Endothelial cell of umbilical vein (primary cell): ENCODE measurements around the gene CCND3. TPM values are rescaled to one million over a fixed set of nuclear protein-coding genes. Genes with fewer than 3 reads are reported as not detected.
A peak's percentile ranks its signal among the peaks of the same experiment; 100 is the strongest.

ENCODE experiments used
- BruUV-seq: library from RNA; stranded (reverse); fragments of 400-500 nt; replicated peaks from 2 replicates; lab custom pipeline; 2021; lab: Mats Ljungman, UMichigan
- CTCF ChIA-PET: fragments of 300-600, 350-600 bp; sonication (Branson Sonifier 250); formaldehyde crosslinking; loops from one replicate; lab custom pipeline; 2021; ENCODE audit warnings: antibody characterized with exemption, inconsistent platforms; lab: Charles Lee
- POLR2A ChIA-PET: fragments of 300-600, 350-600 bp; sonication (Branson Sonifier 250); formaldehyde crosslinking; loops from one replicate; lab custom pipeline; 2021; ENCODE audit warnings: antibody characterized with exemption, inconsistent platforms; lab: Charles Lee
- DNase-seq: peaks from one replicate; pipeline ENCODE4 v3.0.0-alpha.2; 2011; ENCODE audit warnings: low read depth, low spot score
- FAIRE-seq: peaks from 2 replicates; lab custom pipeline; 2011; peaks lifted over from hg19 to GRCh38; lab: Jason Lieb, UNC
- H2AFZ ChIP-seq: 2 replicates; pipeline ENCODE4 v1.6.0; 2012; ENCODE audit warnings: low read depth, low read length, control low read depth, inconsistent platforms
- H3K27ac ChIP-seq: 2 replicates; pipeline ENCODE4 v1.5.1; 2011; ENCODE audit warnings: low read depth, mild to moderate bottlenecking, control low read depth, low read length, moderate library complexity; ENCODE audit not compliant: insufficient read depth
- H3K27me3 ChIP-seq, 2 experiments: 2 replicates each; pipeline versions ENCODE4 v1.6.0 to v1.6.1; 2011; ENCODE audit warnings: low read length in 2 of 2, mixed read lengths in 1 of 2; ENCODE audit not compliant: control insufficient read depth in 2 of 2, insufficient read depth in 2 of 2
- H3K36me3 ChIP-seq, 2 experiments: 2 replicates in 1 of 2; 3 replicates in 1 of 2; pipeline ENCODE4 v1.5.1; 2011; ENCODE audit warnings: low read length in 2 of 2, mild to moderate bottlenecking in 1 of 2, moderate library complexity in 1 of 2; ENCODE audit not compliant: control insufficient read depth in 2 of 2, insufficient read depth in 2 of 2; ENCODE audit errors: extremely low read depth in 1 of 2
- H3K4me1 ChIP-seq: 3 replicates; pipeline ENCODE4 v1.5.1; 2011; ENCODE audit warnings: mild to moderate bottlenecking, low read length; ENCODE audit not compliant: control insufficient read depth, insufficient read depth; ENCODE audit errors: extremely low read depth
- H3K4me2 ChIP-seq: 2 replicates; pipeline ENCODE4 v1.6.1; 2011; ENCODE audit warnings: low read length, control low read depth, mixed read lengths; ENCODE audit not compliant: insufficient read depth
- H3K4me3 ChIP-seq, 3 experiments: fragments of 200-600 bp in 1 of 3; sonication (generic), shearing (Covaris generic) in 1 of 3; replicated peaks in 1 of 3; 2 replicates each; pipeline ENCODE4 v1.5.1; 2011 to 2016; ENCODE audit warnings: control low read depth in 3 of 3, low read length in 3 of 3, mild to moderate bottlenecking in 2 of 3, inconsistent platforms in 1 of 3, low read depth in 1 of 3, moderate library complexity in 1 of 3; ENCODE audit not compliant: insufficient read depth in 1 of 3
- H3K79me2 ChIP-seq: 2 replicates; pipeline ENCODE4 v1.6.0; 2012; ENCODE audit warnings: low read length, inconsistent platforms; ENCODE audit not compliant: control insufficient read depth, insufficient read depth
- H3K9ac ChIP-seq: replicated peaks from 2 replicates; pipeline ENCODE3; 2011; ENCODE audit warnings: low read length, control low read depth; ENCODE audit not compliant: insufficient read depth; ENCODE audit errors: extremely low read depth
- H3K9me1 ChIP-seq: replicated peaks from 3 replicates; pipeline ENCODE4 v1.6.0; 2011; ENCODE audit warnings: mild to moderate bottlenecking, low read length; ENCODE audit not compliant: control insufficient read depth, insufficient read depth; ENCODE audit errors: extremely low read depth
- H3K9me3 ChIP-seq: replicated peaks from 2 replicates; pipeline ENCODE4 v1.5.1; 2012; ENCODE audit warnings: low read length, inconsistent platforms; ENCODE audit not compliant: control insufficient read depth, insufficient read depth
- H4K20me1 ChIP-seq: replicated peaks from 2 replicates; pipeline ENCODE3; 2011; ENCODE audit warnings: mild to moderate bottlenecking, low read length; ENCODE audit not compliant: control insufficient read depth, insufficient read depth; ENCODE audit errors: extremely low read depth
- EZH2 ChIP-seq: IDR thresholded peaks from 2 replicates; pipeline ENCODE4 v1.6.1; 2012; ENCODE audit warnings: borderline replicate concordance, low read depth, mild to moderate bottlenecking, moderate library complexity, low read length, inconsistent platforms; ENCODE audit not compliant: severe bottlenecking
- FOS ChIP-seq: IDR thresholded peaks from 2 replicates; pipeline ENCODE4 v1.6.1; 2011; ENCODE audit warnings: mild to moderate bottlenecking, low read length, moderate library complexity, borderline replicate concordance; ENCODE audit not compliant: insufficient read depth
- GATA2 ChIP-seq: IDR thresholded peaks from 2 replicates; pipeline ENCODE4 v1.7.0; 2011; ENCODE audit warnings: low read depth, mild to moderate bottlenecking, moderate library complexity, mixed read lengths, low read length; ENCODE audit not compliant: insufficient read length, insufficient read depth
- JUN ChIP-seq: IDR thresholded peaks from 2 replicates; pipeline ENCODE4 v1.6.1; 2011; ENCODE audit warnings: borderline replicate concordance, low read depth; ENCODE audit not compliant: insufficient read length, insufficient read depth
- MYC ChIP-seq: IDR thresholded peaks from one replicate; pipeline ENCODE4 v1.6.1; 2011; ENCODE audit warnings: mild to moderate bottlenecking, low read depth, low read length
- POLR2A ChIP-seq: IDR thresholded peaks from 2 replicates; pipeline ENCODE4 v1.6.1; 2012; ENCODE audit warnings: low read depth, mild to moderate bottlenecking, control low read depth, low read length
- POLR2AphosphoS5 ChIP-seq: IDR thresholded peaks from 2 replicates; pipeline ENCODE4 v1.6.1; 2012; ENCODE audit warnings: low read depth, mild to moderate bottlenecking, control low read depth, low read length, moderate library complexity; ENCODE audit not compliant: insufficient read depth
- dilution Hi-C: fragments of 300-500 bp; cut with MboI; formaldehyde crosslinking; loops from one replicate; pipeline ENCODE4 v1.15.0; 2019; ENCODE audit warnings: low sequenced_read_pairs; ENCODE audit not compliant: extremely low pct_ligation_motif_present
- intact Hi-C: fragments of 100-400 bp; cut with micrococcal nuclease; formaldehyde crosslinking; loops from one replicate; pipeline ENCODE4 v1.10.0; 2022
- polyA plus RNA-seq, 4 experiments: library from polyadenylated mRNA; depleted of rRNA in 3 of 4; stranded (reverse) in 3 of 4; unstranded in 1 of 4; fragments of >200 nt; gene quantifications; 2 replicates each; pipeline versions ENCODE4 v1.2.1 to v1.2.3, GENCODE V29; 2011 to 2012; ENCODE audit warnings: missing spikeins in 1 of 4
- total RNA-seq: library from RNA; stranded (reverse); gene quantifications from 2 replicates; pipeline ENCODE4 v1.2.3, GENCODE V29; 2021
- TF ChIP-seq, protein P1 (sequence below), 2 donors: IDR thresholded peaks; 1 replicate in 1 of 2; 2 replicates in 1 of 2; pipeline ENCODE4 v1.5.1; 2011; ENCODE audit warnings: low read length in 2 of 2, mild to moderate bottlenecking in 2 of 2, moderate library complexity in 2 of 2, control low read depth in 1 of 2, inconsistent platforms in 1 of 2, low read depth in 1 of 2; ENCODE audit not compliant: insufficient read depth in 1 of 2; ENCODE audit errors: extremely low read depth in 1 of 2
- TF ChIP-seq, protein P2 (sequence below): IDR thresholded peaks from 2 replicates; pipeline ENCODE4 v1.6.1; 2011; ENCODE audit not compliant: insufficient read depth, insufficient read length

CCND3 gene
- total and polyA plus RNA-seq, 2 donors (not counting 3 experiments of a cell fraction or from before 2014, with no cell fraction given) = 87.5 to 98.7 TPM

- DNase-seq (no peak), FAIRE-seq (no peak)
- no peaks in the 10 kb centered on the region for H3K27me3 ChIP-seq
- no peaks in the 10 kb centered on the region for H4K20me1 ChIP-seq
- peaks cover 36% of the 10 kb centered on the region for H3K4me1 ChIP-seq
- ChIA-PET CTCF (interaction anchor here (1.3 to 3.4 kb wide), 8 partner anchors 11 to 135 kb away, joined by 6 to 59 read pairs (median 30); partner anchors contain the start of genes CCND3 and TOMM6), POLR2A (interaction anchor here (0.6 to 1.3 kb wide), 2 partner anchors 16 to 205 kb away, joined by 3 read pairs; no protein-coding TSS in a partner anchor)
- peaks cover 2 to 3% of the 10 kb centered on the region in 2 experiments for H3K36me3 ChIP-seq
- H3K79me2 ChIP-seq = peaks cover 64% of the 10 kb centered on the region
- peak overlapping the region; percentile 94 for H3K27ac ChIP-seq
- dilution Hi-C loops = no loop called here
- peak overlapping the region; percentile 93 for H3K4me2 ChIP-seq
- TSS peak; percentile 37 for BruUV-seq
- H3K9me3 ChIP-seq = no peaks in the 10 kb centered on the region
- TF ChIP-seq JUN (no peak), POLR2A (no peak), EZH2 (no peak), POLR2AphosphoS5 (no peak), GATA2 (no peak), FOS (no peak), MYC (no peak)
- TF ChIP-seq, protein P1, sequence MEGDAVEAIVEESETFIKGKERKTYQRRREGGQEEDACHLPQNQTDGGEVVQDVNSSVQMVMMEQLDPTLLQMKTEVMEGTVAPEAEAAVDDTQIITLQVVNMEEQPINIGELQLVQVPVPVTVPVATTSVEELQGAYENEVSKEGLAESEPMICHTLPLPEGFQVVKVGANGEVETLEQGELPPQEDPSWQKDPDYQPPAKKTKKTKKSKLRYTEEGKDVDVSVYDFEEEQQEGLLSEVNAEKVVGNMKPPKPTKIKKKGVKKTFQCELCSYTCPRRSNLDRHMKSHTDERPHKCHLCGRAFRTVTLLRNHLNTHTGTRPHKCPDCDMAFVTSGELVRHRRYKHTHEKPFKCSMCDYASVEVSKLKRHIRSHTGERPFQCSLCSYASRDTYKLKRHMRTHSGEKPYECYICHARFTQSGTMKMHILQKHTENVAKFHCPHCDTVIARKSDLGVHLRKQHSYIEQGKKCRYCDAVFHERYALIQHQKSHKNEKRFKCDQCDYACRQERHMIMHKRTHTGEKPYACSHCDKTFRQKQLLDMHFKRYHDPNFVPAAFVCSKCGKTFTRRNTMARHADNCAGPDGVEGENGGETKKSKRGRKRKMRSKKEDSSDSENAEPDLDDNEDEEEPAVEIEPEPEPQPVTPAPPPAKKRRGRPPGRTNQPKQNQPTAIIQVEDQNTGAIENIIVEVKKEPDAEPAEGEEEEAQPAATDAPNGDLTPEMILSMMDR (IDR thresholded peaks at IDR 0.05; ENCODE audit: extremely low read depth in 1 of 2, insufficient read depth in 1 of 2, low read depth in 1 of 2, low read length in 2 of 2) = no peak
- TF ChIP-seq, protein P2, sequence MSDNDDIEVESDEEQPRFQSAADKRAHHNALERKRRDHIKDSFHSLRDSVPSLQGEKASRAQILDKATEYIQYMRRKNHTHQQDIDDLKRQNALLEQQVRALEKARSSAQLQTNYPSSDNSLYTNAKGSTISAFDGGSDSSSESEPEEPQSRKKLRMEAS = no peak
- peak overlapping the region; percentile 54 to 83 (median 82) for H3K4me3 ChIP-seq
- H3K9me1 ChIP-seq = no peaks in the 10 kb centered on the region
- no peak overlapping the region for H2AFZ ChIP-seq
- intact Hi-C loops = no loop called here
- H3K9ac ChIP-seq = peak overlapping the region; percentile 96
These were observed 19.5 kb downstream of the CCND3 start for GRCh38 chr6:41922154-41922553.
